NCI-H1436 treated with DMSO at 0.1 percent for 48 hours (cell line): Measurements from ENCODE around the gene ERVW-1.
A peak's percentile ranks its signal among the peaks of the same experiment; 100 is the strongest.
"Not testable (repeated sequence)": the region's sequence is repeated elsewhere in the genome, so short reads cannot be mapped to it uniquely, and the experiment has no call there.

Experiments used
- DNase-seq: peaks from one replicate; lab custom pipeline; 2025; lab: John Stamatoyannopoulos, UW

ERVW-1 gene

DNA sequence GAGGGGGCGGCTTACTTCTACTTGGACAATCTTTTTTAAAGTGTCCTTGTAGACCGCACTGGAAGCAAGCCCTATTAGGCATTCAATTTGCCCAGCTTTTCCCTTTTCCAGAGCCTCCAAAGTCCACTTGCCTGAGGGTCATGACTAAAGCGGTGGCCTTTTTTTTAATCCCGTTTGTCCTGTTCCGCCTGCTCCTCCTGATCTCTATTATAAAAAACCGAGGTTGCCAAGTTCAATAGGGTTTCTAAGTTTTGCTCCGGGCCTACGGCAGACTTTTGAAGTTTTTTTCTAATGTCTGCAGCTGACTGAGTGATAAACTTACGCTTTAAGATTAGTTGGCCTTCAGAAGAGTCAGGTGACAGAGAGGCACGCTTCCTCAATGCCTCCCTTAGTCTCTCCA is 3.8 kb downstream of the ERVW-1 start:
- DNase-seq, result not testable (repeated sequence)

GRCh38 chr7:92468589-92468988 is 9.2 kb downstream of the ERVW-1 start:
- not testable (repeated sequence) for DNase-seq

DNA sequence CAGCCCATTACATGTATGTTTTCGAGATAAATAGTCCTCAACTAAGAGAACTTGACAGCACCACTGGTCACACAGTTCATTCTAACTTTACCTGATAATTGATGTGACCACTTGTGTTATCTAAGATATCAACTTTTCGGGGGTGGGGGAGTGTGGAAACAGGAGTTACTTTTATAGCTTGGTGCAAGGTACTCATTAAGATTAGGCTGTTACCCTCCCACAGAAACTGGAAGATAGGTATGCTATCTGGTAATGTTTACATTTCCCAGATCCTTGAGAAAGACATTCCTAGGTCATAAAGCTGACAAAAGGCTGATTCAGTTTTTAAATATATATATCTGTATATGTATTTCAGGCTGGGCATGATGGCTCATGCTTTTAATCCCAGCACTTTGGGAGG is 11.1 kb downstream of the ERVW-1 start:
- no peak for DNase-seq

- no peak for DNase-seq
These were observed 13.2 kb downstream of the ERVW-1 start for GRCh38 chr7:92464515-92464914.

DNA sequence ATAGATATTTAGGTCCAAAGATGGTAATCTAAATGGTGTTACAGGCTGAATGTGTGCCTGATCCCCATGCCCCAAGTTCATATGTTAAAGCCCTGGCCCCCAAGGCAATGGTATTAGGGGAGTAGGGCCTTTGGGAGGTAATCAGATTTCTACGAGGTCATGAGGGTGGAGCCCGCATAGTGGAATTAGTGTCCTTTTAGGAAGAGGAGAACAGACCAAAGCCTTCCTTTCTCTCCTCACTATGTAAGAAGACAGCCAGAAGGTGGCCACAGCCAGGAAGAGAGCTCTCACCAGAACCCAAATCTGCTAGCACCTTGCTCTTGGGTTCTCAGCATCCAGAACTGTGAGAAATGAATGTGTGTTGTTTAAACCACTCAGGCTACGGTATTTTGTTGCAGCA is 15.2 kb downstream of the ERVW-1 start:
- no peak for DNase-seq

GRCh38 chr7:92461027-92462003 is 16.4 kb downstream of the ERVW-1 start:
- no peak for DNase-seq

DNA sequence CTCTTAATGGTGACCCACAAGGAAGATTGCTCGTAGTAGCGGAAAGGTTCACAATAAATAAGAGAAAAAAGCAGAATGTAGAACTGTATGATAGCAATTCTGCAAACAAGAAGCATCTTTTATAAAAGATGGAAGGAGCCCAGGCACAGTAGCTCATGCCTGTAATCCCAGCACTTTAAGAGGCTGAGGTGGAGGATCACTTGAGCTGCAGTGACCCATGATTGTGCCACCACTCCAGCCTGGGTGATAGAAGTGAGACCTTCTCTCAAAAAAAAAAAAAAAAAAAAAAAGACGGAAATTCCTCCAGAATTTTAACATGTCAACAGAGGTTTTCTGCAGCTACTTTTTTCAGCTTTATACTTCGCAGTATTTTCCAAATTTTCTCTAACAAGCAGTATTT is 17.2 kb downstream of the ERVW-1 start:
- no peak for DNase-seq

DNA sequence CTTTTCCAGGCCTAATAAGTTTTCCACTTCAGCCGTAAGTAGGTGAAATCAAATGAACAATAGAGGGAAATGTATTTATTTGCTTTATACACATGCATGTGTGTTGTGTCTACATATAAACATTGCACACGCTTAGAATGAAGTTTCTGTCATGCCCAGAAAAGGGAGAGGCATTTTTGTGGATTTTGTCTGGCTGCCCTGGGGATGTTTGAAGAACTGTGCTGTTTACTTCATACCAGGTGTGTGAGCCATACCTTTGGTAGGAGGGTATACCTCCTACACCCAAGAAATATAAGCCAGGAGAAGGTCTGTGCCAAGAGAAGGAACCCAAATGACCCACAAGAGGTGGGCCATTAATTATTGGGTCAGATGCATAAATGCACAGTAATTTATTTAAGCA is 17.6 kb downstream of the ERVW-1 start:
- no peak for DNase-seq

DNA sequence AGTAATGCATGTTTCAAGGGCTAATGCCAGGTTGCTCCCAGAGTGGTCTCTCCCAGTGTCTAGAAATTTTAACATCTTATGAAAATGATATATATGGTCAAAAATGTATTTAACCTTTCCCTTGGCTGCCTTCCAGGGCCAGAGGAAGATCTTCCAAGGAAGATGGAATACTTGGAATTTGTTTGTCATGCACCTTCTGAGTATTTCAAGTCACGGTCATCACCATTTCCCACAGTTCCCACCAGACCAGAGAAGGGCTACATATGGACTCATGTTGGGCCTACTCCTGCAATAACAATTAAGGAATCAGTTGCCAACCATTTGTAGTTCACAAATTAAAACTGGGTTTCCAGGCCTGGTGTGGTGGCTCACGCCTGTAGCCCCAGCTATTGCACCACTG is 21.5 kb downstream of the ERVW-1 start:
- no peak for DNase-seq

DNA sequence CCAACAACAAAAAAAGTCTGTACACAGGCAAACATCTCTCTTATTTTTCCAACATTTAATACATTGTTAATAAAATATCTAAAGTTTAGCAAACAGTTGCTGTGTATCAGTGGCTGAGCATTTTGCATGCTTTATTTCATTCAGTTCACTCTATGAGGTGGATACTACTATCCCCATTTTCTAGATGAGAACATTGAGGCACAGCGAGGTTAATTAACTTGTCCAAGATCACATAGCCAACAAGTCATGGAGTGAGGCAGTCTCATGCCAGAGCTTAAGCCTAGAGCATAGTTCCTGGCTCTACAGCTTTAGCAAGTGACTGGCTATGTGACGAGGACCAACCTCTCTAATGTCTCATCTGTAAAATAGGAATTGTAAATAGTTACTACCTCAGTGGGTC is 26.1 kb downstream of the ERVW-1 start:
- DNase-seq, result no peak

DNA sequence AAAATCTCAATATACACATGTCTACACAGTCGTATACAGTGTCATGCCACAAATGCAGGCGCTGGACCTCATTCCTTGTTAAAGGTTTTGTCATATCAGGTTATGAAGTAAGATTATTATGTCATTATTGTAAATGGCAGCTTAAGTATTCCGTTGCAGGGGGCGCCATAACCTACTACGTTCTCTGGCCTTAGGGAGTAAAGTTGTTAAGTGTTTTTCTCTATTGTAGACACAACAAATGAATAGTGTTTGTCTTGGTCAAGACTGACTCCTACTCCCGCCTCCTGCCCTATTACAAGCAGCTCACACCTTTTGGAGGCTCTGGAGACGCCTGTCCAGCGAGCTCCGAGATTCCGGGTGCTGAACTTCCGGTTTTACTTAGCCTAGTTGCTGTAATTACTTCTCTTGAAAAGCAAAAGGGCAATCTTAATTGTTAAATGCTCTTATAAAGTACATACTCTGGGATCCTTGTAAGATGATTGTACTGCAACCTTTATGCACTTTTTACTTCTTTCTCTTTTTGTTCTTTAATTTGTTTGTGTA is 29.5 kb downstream of the ERVW-1 start:
- peak; percentile 15 for DNase-seq

- DNase-seq, result peak; percentile 13
These were observed 30.2 kb downstream of the ERVW-1 start, which contains the start of gene GATAD1 for GRCh38 chr7:92447345-92448204. TSS of gene GATAD1 (plus strand) at chr7:92447482. CDS start at chr7:92447730, 248 bp downstream.

- no peak for DNase-seq
These were observed 30.8 kb downstream of the ERVW-1 start for GRCh38 chr7:92446869-92447344.

DNA sequence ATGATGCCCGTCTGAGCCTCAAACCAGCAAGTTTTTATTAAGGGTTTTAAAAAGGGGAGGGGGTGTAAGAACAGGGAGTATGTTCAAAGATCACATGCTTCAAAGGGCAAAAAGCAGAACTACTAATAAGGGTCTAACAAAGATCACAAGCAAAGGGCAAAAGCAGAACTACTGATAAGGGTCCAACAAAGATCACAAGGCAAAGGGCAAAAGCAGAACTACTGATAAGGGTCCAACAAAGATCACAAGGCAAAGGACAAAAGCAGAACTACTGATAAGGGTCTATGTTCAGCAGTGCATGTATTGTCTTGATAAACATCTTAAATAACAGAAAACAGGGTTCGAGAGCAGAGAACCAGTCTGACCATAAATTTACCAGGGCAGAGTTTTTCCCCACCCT is 35.0 kb downstream of the ERVW-1 start:
- DNase-seq, result not testable (repeated sequence)

DNA sequence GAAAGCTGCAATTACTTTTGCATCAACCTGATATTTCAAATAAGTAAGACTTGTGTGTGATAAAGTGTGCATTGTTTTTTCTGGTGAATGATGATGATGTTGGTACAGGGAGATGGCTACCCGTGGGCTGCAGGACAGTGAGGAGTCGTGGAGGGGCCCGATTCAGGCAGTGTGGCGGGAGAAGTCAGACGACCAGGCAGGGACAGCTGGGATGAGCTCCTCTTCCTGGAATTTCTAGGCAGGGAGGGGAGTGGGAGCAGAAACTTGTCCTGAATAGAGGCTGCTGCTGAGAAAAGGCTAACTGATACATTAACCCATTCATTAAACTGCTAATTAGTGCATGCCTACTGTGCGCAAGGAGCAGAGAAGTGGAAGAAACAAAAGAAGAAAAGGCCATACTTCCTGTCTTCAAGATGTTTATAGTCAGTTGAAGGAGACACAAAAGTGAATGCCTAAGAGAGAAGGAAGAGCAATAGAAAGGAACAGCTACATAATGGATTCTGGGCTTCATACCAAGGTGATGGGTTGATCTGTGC is 39.7 kb downstream of the ERVW-1 start:
- no peak for DNase-seq

DNA sequence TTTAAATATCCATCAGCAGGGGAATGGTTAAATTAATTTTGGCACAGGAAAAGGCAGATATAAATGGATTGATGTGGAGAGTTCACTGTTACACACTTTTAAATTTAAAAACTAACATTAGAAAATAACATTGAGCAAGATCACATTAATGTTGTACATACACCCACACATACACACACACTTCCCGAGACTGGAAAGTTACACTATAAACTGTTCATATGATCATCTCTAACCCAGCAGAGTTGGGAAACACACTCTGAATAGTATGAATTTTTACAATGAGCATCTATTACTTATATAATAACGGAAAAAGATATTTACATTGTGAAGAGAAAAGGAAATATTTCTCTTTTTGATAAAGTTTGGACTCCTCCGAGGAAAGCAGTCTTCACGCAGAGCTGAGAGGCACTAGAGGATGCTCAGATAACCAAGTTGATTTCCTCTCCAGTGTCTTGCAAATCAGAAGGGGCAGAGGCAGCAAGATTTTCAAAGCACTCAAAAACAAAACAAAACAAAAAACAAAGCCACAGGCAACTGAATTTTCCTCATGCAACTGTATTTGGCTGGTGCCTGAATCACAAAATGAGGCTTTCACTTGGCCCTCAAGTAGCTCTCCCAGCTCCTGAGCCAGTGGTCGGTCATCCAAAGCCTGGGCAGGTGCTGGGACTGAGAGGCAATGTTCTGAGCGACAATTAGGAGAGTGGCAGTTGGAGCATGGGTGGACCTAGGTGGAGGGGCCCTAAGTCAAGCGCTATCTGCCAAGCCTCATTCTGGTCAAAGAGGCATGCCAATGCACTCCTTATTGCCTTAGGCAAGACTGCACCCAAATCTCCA is 40.9 kb downstream of the ERVW-1 start:
- no peak for DNase-seq

DNA sequence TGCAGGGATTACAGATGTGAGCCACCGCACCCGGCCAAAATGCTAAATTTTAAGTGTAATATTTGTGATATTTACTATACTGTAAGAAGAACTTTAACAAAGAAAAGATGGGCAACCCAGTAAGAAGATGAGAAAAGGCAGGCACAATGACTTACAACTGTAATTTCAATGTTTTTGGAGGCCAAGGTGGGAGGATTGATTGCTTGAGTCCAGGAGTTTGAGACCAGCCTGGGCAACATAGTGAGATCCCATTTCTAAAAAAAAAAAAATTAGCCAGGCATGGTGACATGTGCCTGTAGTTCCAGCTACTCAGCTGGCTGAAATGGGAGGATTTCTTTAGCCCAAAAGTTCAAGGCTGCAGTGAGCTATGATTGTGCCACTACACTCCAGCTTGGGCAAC is 42.2 kb downstream of the ERVW-1 start:
- DNase-seq, result no peak

GRCh38 chr7:92433019-92433418 is 44.7 kb downstream of the ERVW-1 start:
- no peak for DNase-seq

DNA sequence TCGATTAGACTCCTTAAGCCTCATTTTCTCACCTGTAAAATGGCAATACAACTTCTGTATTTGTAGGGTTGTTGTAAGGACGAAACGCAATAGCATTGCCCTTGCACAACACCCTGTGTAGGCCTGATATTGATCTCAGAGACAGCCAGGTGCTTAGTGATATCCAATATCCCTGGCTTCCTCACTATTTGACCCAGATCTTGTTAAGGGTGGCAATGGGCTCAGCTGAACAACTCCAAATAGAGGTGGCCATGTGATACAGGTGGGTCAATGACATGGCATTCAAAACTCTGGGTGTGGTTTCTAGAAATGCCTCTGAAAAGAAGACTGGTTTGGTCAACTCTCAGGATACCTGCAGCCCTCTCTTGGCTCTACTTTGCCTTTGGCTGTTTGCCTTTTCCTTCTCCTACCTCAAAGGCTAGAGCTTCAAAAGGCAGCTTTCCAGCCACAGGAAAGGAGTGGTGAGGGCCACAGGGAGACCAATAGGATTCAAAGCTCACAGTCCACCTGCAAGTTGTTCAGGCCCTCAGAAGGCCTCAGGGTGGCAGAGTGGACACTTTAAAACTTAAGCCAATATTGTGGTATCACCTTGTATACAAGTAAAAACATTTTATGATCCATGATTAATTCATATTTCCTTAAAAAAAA is 45.3 kb downstream of the ERVW-1 start:
- no peak for DNase-seq

- no peak for DNase-seq
These were observed 50.6 kb downstream of the ERVW-1 start for GRCh38 chr7:92427193-92427592.
